HEK293T (cell line): Measurements from ENCODE around the gene APOBEC3B.
"Not testable (repeated sequence)": the region's sequence is repeated elsewhere in the genome, so short reads cannot be mapped to it uniquely, and the experiment has no call there.

Experiments
- CTCF ChIA-PET: fragments of 350-600 bp; formaldehyde crosslinking; extraction: SDS; loops from one replicate; lab custom pipeline; 2021; ENCODE audit warnings: antibody characterized with exemption, inconsistent platforms; lab: Yijun Ruan, JAX
- POLR2A ChIA-PET: fragments of 350-600 bp; formaldehyde crosslinking; extraction: SDS; loops from one replicate; lab custom pipeline; 2020; ENCODE audit warnings: antibody characterized with exemption, inconsistent platforms; lab: Yijun Ruan, JAX
- DNase-seq: peaks from one replicate; pipeline ENCODE4 v3.0.0; 2012; ENCODE audit warnings: mixed read lengths; ENCODE audit errors: extremely low spot score
- ARNT ChIP-seq: fragments of 450-650 bp; IDR thresholded peaks from 2 replicates; pipeline ENCODE4 v1.6.1; 2017; ENCODE audit warnings: mild to moderate bottlenecking
- BHLHE40 ChIP-seq: fragments of 450-650 bp; IDR thresholded peaks from 2 replicates; pipeline ENCODE4 v1.6.1; 2016; ENCODE audit warnings: mild to moderate bottlenecking, moderate library complexity, borderline replicate concordance
- CTBP1 ChIP-seq: fragments of 450-650 bp; IDR thresholded peaks from 2 replicates; pipeline ENCODE4 v1.6.1; 2016; ENCODE audit warnings: borderline replicate concordance
- ELF4 ChIP-seq: fragments of 450-650 bp; IDR thresholded peaks from 2 replicates; pipeline ENCODE4 v1.6.1; 2017; ENCODE audit warnings: antibody characterized with exemption
- FOXA1 ChIP-seq: fragments of 450-650 bp; IDR thresholded peaks from 2 replicates; pipeline ENCODE4 v1.6.1; 2016; ENCODE audit warnings: mild to moderate bottlenecking
- FOXK2 ChIP-seq: fragments of 450-650 bp; IDR thresholded peaks from 2 replicates; pipeline ENCODE4 v1.6.1; 2016; ENCODE audit warnings: mild to moderate bottlenecking
- FOXM1 ChIP-seq: fragments of 450-650 bp; IDR thresholded peaks from 2 replicates; pipeline ENCODE4 v1.6.1; 2017; ENCODE audit warnings: mild to moderate bottlenecking, borderline replicate concordance
- HDGF ChIP-seq: fragments of 450-650 bp; IDR thresholded peaks from 2 replicates; pipeline ENCODE4 v1.6.1; 2017; ENCODE audit warnings: antibody characterized with exemption, borderline replicate concordance
- L3MBTL2 ChIP-seq: fragments of 450-650 bp; conservative IDR thresholded peaks from 2 replicates; pipeline ENCODE4 v1.6.1; 2016; ENCODE audit warnings: mild to moderate bottlenecking
- LEF1 ChIP-seq: fragments of 450-650 bp; IDR thresholded peaks from 2 replicates; pipeline ENCODE4 v1.6.1; 2017; ENCODE audit warnings: mild to moderate bottlenecking, borderline replicate concordance
- NFRKB ChIP-seq: fragments of 450-650 bp; IDR thresholded peaks from 2 replicates; pipeline ENCODE4 v1.6.1; 2016; ENCODE audit warnings: mild to moderate bottlenecking, moderate library complexity
- PKNOX1 ChIP-seq: fragments of 450-650 bp; IDR thresholded peaks from 2 replicates; pipeline ENCODE4 v1.6.1; 2016
- SP1 ChIP-seq: fragments of 450-650 bp; IDR thresholded peaks from 2 replicates; pipeline ENCODE4 v1.6.1; 2017
- SUZ12 ChIP-seq: fragments of 450-650 bp; IDR thresholded peaks from 2 replicates; pipeline ENCODE4 v1.6.1; 2016; ENCODE audit warnings: mild to moderate bottlenecking
- TARDBP ChIP-seq: fragments of 450-650 bp; IDR thresholded peaks from 2 replicates; pipeline ENCODE4 v1.6.1; 2016
- ZNF384 ChIP-seq: fragments of 450-650 bp; IDR thresholded peaks from 2 replicates; pipeline ENCODE4 v1.6.1; 2016

The APOBEC3B gene

DNA sequence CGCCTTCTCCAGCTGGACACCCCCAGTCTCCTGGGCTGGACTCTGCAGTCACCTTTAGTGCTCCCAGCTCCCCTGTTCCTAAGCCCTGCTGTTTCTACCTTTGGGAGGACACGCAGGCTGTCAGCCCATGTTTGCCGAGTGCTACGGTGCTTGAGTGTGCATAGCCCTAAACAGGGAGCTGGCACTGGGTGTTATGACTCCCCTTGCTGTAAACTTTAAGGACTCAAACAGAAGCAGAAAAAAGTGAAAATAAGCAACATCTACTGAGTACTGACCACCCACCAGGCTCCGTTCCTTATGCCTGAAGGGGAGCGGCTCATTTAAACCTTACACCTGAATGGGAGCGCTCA is 7.3 kb upstream of the APOBEC3B start:
- CTCF ChIA-PET = interaction anchor here (0.6 to 0.7 kb wide), 2 partner anchors 25 to 147 kb away, joined by 5 read pairs; no protein-coding TSS in a partner anchor
- no peak for DNase-seq
- POLR2A ChIA-PET = no interaction called here
- no peak for TF ChIP-seq ELF4

DNA sequence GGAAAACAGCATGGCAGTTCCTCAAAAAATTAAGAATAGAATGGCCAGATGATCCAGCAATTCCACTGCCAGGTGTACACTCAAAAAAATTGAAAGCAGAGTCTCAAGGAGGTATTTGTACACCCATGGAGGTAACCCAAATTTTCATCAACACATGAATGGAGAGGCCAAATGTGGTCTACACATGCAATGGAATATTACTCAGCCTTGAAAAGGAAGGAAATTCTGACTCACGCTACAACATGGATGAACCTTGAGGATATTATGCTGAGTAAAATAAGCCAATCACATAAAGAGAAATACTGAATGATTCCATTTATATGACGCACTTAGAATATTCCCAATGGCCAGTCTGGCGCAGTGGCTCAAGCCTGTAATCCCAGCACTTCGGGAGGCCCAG is 4.9 kb upstream of the APOBEC3B start:
- POLR2A ChIA-PET, DNase-seq, CTCF ChIA-PET: not testable (repeated sequence)

DNA sequence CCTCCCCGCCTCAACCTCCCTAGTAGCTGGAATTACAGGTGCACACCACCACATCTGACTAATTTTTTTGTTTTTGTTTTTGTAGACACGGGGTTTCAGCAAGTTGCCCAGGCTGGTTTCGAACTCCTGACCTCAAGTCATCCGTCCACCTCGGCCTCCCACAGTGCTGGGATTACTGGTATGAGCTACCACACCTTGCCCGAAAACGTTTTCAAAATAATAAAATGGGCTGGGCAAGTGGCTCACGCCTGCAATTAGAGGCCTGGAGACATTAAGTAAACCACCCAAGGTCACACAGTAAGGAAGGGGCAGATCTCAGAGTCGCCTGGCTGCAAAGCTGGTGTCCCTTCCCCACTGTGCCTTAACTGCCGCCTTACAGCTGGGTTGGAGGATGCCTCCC is 1.6 kb upstream of the APOBEC3B start:
- DNase-seq, POLR2A ChIA-PET: not testable (repeated sequence)
- CTCF ChIA-PET = interaction anchor here (2.3 kb wide), 1 partner anchor 23 kb away, joined by 16 read pairs; no protein-coding TSS in a partner anchor

- CTCF ChIA-PET = interaction anchor here (0.6 to 2.3 kb wide), 3 partner anchors 8 to 139 kb away, joined by 3 to 16 read pairs (median 6); no protein-coding TSS in a partner anchor
- POLR2A ChIA-PET = interaction anchor here (1.0 to 1.3 kb wide), 2 partner anchors 15 to 22 kb away, joined by 3 to 5 read pairs; no protein-coding TSS in a partner anchor
- TF ChIP-seq ZNF384 = peak; percentile 71
- no peak for TF ChIP-seq BHLHE40
- peak; percentile 59 for DNase-seq
These were observed 849 bp upstream of the APOBEC3B start for GRCh38 chr22:38981005-38981991.

DNA sequence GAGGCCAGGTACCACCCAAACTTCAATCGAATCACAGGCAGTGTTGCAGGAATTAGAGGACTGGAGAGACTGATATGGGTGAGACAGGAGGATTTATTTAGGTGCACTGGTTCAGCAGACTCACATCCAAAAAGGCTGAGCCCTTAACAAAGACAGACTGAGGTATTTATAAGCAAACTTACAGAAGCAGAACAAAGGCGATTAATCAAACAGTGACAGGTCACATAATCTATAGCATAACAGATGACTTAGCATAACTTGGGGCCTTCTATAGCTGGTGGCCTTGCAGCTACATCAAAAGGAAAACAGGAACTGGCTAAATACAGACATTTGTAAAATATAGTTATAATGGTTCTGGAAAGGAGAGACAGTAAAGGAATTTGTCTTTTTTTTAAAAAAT is 2.1 kb downstream of the APOBEC3B start:
- no peak for DNase-seq
- ChIA-PET CTCF (no interaction called here), POLR2A (interaction anchor here (1.1 kb wide), 1 partner anchor 12 kb away, joined by 4 read pairs; no protein-coding TSS in a partner anchor)
- TF ChIP-seq PKNOX1 (peak; percentile 51; the same call in 1 of the 2 replicates), SUZ12 (no peak)

- CTCF ChIA-PET, DNase-seq: not testable (repeated sequence)
- POLR2A ChIA-PET = interaction anchor here (1.1 kb wide), 1 partner anchor 11 kb away, joined by 4 read pairs; no protein-coding TSS in a partner anchor
These were observed 2.9 kb downstream of the APOBEC3B start for GRCh38 chr22:38984784-38985757.

DNA sequence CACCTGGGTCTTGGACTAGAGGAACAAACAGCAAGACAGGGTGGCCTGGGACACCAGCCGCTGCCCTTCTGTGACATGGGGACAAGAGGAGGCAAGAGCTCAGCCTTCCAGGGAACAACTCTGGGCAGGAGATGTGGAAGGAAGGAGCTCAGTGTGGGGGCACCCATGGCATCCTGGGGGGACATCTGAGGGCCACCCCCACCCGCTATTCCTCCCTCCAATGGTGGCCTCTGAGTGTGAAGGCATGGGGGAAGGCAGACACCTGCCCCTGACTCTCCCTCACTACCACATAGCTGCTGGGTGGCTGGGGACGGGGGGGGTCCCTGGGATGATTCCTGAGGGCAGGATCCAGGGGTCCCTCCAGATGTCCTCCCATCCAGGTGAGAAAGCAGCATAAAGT is 4.5 kb downstream of the APOBEC3B start:
- no peak for DNase-seq
- CTCF ChIA-PET = no interaction called here
- no peak for TF ChIP-seq TARDBP
- no peak for TF ChIP-seq HDGF
- no peak for TF ChIP-seq CTBP1
- no peak for TF ChIP-seq LEF1
- TF ChIP-seq BHLHE40 = no peak
- TF ChIP-seq FOXM1 = no peak
- no peak for TF ChIP-seq PKNOX1
- POLR2A ChIA-PET = no interaction called here

DNA sequence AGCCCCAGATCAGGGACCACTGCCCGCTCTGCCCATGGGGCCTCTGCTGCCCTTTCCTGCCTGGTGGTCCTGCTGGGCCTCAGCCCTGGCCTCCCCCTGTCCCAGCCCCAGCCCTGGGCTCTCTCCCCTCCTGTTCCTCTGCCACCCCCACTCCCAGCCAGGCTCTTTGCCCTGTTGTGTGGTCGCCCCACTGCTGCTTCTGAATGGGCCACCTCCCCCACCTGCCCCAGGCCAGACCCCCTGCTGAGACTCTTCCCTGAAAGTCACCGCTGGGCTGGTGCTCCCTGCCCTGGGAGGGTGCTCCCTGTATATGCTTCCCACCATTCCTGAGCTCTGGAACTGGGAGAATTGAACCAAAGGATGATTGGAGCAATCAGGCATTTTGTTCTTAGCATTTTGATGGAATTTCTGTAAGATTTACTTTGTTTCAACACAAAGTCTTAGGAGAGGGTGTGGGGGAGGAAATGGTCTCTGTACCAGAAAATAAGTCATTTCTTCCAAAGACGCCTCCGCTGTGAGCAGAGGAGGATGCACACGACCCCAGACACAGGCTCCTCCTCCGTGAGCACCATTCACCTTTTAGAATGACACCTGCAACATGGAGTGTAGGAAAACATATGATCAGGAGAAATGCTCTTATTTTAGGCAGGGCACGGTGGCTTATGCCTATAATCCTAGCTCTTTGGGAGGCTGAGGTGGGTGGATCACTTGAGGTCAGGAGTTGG is 5.2 kb downstream of the APOBEC3B start:
- ChIA-PET CTCF (no interaction called here), POLR2A (no interaction called here)
- DNase-seq = no peak
- TF ChIP-seq ARNT = no peak
- no peak for TF ChIP-seq FOXA1
- TF ChIP-seq ELF4 = no peak
- no peak for TF ChIP-seq FOXM1
- no peak for TF ChIP-seq NFRKB
- TF ChIP-seq BHLHE40 = no peak
- TF ChIP-seq SP1 = no peak
- no peak for TF ChIP-seq FOXK2
- TF ChIP-seq PKNOX1 = no peak
- no peak for TF ChIP-seq HDGF
- no peak for TF ChIP-seq CTBP1
- no peak for TF ChIP-seq SUZ12
- TF ChIP-seq L3MBTL2 = no peak
- TF ChIP-seq TARDBP = no peak
- no peak for TF ChIP-seq ZNF384
- TF ChIP-seq LEF1 = no peak
